Measurements from ENCODE around the gene PUS1.

- TF ChIP-seq CTCF (IDR thresholded peaks at IDR 0.05) (peak; percentile 46 to 90 (median 86)), POLR2A (IDR thresholded peaks at IDR 0.05) (peak in 1 of 2 donors; percentile 41)
These were observed 20.5 kb downstream of the PUS1 start, which contains the start of gene EP400 for GRCh38 chr12:131949431-131950181.
